GM10266 (cell line): ENCODE measurements around the gene SPEM1.

Source experiments
- DNase-seq: peaks from one replicate; pipeline ENCODE4 v3.0.0; 2012; ENCODE audit errors: extremely low spot score
- TF ChIP-seq, protein P1 (sequence below): IDR thresholded peaks from 2 replicates; pipeline ENCODE4 v1.5.1; 2012; ENCODE audit warnings: mild to moderate bottlenecking, low read depth; ENCODE audit not compliant: control insufficient read depth, insufficient read depth; ENCODE audit errors: missing control alignments

Gene SPEM1

DNA sequence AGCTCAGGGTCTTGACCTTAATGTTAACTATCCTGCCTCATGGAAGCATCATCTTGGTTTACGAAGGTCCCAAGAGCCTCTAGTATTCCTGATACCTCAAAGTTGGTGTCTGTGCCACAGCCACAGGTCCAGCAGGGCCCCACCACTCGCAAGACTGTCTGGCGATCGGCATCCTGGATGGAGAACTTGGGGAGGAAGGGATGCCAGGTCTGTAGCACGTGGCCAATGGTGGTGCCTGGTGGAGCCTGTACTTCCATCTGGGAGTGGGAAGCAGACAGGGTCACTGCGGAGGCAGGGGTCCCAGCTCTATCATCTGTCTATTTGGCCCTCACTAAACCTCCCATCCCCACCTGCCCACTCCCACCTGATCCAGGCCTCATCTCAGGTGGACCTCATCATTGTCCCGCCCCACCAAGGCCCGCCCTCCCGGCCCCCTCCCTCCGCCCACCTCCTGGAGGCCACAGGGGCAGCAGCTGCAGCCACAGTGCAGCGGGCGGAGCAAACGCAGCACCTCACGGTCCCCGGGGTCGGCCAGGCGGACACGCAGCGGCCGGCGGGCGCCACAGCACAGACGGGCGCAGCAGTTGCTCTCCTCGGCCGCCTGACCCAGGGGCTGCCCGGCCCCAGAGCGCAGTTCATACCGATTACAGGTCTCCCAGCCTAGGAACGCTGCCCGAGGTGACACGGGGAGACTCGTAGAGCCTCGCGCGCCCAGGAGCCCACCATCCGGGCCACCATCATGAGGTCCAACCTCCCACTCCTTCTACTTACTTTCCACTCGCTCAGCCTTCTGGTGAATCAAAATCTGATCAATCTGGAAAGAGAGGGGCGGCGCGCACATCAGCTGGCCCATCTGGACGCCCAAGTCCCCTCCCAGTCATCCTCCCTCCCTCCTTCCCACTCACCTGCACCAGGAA is 27.2 kb upstream of the SPEM1 start:
- DNase-seq: no peak
- TF ChIP-seq, protein P1, sequence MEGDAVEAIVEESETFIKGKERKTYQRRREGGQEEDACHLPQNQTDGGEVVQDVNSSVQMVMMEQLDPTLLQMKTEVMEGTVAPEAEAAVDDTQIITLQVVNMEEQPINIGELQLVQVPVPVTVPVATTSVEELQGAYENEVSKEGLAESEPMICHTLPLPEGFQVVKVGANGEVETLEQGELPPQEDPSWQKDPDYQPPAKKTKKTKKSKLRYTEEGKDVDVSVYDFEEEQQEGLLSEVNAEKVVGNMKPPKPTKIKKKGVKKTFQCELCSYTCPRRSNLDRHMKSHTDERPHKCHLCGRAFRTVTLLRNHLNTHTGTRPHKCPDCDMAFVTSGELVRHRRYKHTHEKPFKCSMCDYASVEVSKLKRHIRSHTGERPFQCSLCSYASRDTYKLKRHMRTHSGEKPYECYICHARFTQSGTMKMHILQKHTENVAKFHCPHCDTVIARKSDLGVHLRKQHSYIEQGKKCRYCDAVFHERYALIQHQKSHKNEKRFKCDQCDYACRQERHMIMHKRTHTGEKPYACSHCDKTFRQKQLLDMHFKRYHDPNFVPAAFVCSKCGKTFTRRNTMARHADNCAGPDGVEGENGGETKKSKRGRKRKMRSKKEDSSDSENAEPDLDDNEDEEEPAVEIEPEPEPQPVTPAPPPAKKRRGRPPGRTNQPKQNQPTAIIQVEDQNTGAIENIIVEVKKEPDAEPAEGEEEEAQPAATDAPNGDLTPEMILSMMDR: no peak

DNA sequence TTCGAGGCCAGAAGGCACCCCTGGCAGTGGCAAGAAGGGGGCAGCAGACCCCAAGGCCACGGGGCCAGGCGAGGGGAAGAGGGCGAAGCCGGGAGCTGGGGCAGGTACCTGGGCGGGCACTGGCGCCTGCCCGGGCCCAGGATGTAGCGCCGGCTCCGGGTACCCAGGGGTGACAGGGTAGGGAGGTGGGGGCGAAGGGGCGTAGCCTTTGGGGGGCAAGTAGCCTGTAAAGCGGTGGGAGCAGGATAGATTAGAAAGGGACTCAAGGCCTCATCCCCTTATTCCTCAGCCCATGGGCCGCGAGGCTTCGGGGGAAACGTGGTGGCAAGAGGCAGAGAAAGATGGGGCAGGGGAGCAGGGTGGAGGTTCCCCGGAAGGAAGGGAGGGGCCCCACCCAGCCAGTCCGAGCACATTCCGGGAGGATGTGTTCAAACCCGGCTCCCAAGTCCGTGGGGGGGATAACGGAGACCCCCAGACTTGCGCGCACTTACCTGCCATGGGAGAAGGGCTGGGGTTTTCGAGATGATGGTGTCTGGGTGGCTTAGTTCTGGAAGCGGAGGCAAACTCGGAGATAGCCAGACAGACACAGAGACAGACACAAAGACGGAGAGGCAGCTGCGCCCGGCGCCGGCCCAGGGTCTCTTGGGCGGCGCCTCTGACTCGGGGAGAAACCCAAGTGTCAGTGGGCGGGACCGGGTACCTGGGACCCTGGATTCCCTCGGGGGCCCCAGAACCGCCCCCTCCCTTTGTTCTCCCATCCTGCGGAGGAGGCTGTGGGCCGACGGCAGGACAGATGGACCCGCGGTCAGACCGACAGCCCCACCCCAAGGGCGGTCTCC is 26.3 kb upstream of the SPEM1 start:
- TF ChIP-seq, protein P1: no peak
- peak; percentile 74 for DNase-seq

DNA sequence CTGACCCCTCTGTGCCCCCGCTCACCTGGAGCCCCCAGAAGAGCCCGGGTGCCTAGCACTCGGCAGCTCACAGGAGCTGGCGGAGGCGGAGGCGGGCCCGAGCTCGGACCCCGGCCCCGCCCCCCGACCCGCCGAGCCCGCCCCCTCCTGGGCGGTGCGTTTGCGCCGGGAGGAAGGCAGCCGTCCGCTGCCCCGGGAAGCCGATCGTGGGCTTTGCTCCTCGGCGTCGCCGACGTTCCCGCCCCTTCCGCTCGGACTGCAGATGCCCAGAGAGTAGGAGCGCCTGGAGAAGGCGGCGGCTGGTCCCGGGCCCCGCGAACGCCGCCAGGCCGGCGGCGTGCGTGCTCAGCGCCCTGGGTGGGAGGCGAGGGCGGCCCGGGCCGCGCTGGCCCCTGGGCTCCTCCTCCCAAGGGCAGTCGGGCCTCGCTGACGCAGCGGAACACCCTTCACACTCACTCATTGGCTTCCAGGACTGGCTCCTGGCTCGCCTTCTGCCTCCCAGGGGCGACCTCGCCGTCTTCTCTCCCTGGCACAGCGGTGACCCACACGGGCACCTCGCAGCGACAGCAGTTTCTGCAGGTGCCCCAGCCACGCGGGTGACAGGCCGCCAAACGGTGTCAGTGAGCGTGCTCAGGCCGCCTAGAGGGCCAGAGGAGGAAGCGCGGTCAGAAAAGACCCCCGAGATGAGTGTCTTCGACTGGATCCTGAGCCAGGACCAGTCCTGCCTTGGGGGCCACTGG is 25.5 kb upstream of the SPEM1 start, which contains the start of gene PLSCR3:
Gene PLSCR3 (minus strand): TSS at position 74 of the 740 bp plus-strand sequence. CDS start 415 bp downstream, outside the sequence.
- TF ChIP-seq, protein P1: peak; percentile 25
- DNase-seq: peak; percentile 98

DNA sequence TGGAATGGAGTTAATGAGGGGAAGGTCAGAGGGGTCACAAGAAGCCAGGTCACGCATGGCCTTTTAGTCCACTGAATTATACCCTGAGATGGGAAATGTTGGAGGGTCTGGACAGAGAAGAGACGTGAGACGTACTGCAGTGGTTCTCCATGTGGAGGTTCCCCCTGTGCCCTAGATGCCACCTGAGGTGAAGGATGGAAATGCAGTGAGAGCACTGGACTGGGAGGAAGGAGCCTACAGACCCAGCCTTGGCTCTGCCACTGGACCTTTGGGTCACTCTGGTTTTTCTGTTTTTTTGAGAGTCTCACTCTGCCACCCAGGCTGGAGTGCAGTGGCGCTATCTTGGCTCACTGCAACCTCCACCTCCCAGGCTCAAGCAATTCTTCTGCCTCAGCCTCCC is 24.0 kb upstream of the SPEM1 start:
- DNase-seq: no peak
- TF ChIP-seq, protein P1: no peak

DNA sequence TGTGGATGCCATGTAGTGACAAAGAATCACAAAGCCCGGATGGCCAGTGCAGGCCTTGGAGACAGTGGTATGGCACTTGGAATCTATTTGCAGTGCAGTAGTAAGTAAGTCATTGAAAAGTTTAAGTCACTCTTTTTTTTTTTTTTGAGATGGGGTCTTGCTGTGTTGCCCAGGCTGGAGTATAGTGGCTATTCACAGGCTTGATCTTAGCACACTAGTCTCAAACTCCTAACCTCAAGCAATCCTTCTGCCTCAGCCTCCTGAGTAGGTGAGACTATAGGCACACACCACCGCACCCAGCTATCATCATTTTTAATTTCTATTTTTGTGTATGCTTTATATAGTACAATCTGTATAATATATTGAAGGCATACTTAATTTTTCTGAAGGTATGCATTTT is 21.5 kb upstream of the SPEM1 start:
- DNase-seq: no peak

DNA sequence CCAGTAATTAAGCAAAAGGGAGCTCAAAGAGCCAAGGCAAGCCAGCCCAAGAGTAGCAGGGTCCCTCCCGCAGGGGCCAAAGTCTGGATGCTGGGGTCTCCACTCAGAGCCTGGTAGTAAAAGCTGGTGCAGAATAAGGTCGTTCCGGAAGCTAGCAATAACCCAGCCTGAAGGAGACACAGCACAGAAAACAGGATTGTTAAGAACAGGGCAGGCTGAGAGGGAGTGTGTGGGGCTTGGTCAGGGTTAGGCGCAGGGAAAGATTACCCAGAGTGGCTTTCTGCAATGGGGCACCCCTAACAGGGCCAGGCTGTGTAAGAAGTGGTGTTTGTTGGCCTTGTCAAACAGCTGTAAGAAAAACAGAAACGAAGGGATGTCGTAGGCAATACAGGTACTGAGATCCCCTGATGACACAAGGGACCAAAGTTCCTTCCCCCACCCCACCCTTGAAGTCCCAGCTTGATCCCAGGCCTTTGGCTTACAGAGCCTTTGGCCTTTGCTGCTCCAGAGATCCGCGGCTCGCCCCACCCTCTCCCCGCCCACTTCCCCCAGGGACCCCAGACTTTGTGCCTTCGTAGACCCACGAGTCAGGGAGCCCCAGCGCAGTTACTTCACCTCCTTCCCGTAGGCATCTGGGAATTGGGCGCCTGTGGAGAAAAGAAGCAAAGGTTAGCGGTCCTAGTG is 16.9 kb upstream of the SPEM1 start:
- DNase-seq: no peak
- TF ChIP-seq, protein P1: no peak

More for the DNA sequence above, 21.5 kb upstream of the SPEM1 start:
- TF ChIP-seq, protein P1: no peak
